BLaER1 treated with 17β-estradiol and CSF1 and Interleukin-3, amounts not matched to agents 10 nM and 100 nM (cell line): ENCODE results near the gene SMG6.

Source experiments
- H3K27ac ChIP-seq, 11 experiments: shearing (Covaris generic); formaldehyde crosslinking; 2 replicates each; pipeline ENCODE4 v1.8.1; 2022
- H3K27me3 ChIP-seq, 11 experiments: shearing (Covaris generic); formaldehyde crosslinking; 2 replicates each; pipeline ENCODE4 v1.8.1; 2022
- H3K36me3 ChIP-seq, 11 experiments: shearing (Covaris generic); formaldehyde crosslinking; 2 replicates each; pipeline ENCODE4 v1.8.1; 2022
- H3K4me1 ChIP-seq, 10 experiments: shearing (Covaris generic); formaldehyde crosslinking; 2 replicates each; pipeline ENCODE4 v1.8.1; 2022
- H3K4me2 ChIP-seq, 11 experiments: shearing (Covaris generic); formaldehyde crosslinking; 2 replicates each; pipeline ENCODE4 v1.8.1; 2022
- H3K4me3 ChIP-seq, 10 experiments: shearing (Covaris generic); formaldehyde crosslinking; 2 replicates each; pipeline ENCODE4 v1.8.1; 2022
- H3K9ac ChIP-seq, 11 experiments: shearing (Covaris generic); formaldehyde crosslinking; 2 replicates each; pipeline ENCODE4 v1.8.1; 2022
- H3K9me3 ChIP-seq, 11 experiments: shearing (Covaris generic); formaldehyde crosslinking; replicated peaks in 1 of 11; 2 replicates each; pipeline ENCODE4 v1.8.1; 2022
- H4K20me1 ChIP-seq, 11 experiments: shearing (Covaris generic); formaldehyde crosslinking; 2 replicates each; pipeline ENCODE4 v1.8.1; 2022
- Cebpa-rat ChIP-seq, 11 experiments: shearing (Covaris generic); IDR thresholded peaks; 2 replicates each; pipeline ENCODE4 v1.8.1; 2022

SMG6 gene

DNA sequence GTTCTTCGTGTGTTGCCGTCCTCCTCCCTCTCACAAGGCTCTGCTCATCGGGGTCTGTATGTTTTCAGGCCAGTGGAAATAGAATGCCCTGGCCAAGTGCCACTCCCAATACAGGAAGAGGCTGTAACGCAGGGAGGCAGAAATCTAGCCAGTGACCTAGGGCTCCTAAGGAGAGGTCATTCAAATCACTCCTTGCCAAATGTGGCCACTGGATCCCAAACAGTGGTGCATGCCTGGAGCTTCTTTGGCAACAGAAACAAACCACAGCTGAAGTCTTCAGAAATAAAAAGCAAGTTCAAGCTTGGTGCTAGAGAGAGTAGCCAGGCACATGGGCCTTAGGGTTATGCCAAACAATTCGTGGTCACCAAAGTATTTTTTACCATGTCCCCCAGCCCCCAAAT, 66.1 kb downstream of the SMG6 start:
- TF ChIP-seq Cebpa-rat (IDR thresholded peaks at IDR 0.05): no peak
- Histone ChIP-seq H3K4me3 (no peak overlapping the region), H3K4me2 (no peak overlapping the region), H3K27me3 (no peaks in the 10 kb centered on the region), H3K9ac (0 out of 22 replicates have a peak overlapping the region, but pooled peaks of 1 of the 11 experiments have one; percentile 38), H3K27ac (no peak overlapping the region), H4K20me1 (peaks cover 8 to 44% (median 19%) of the 10 kb centered on the region in 11 experiments; a peak in 18 of 22 replicates), H3K4me1 (peaks cover 3 to 16% (median 6%) of the 10 kb centered on the region in 10 experiments; a peak in 11 of 20 replicates), H3K9me3 (no peaks in the 10 kb centered on the region), H3K36me3 (peaks cover 68 to 98% (median 77%) of the 10 kb centered on the region in 11 experiments)

DNA sequence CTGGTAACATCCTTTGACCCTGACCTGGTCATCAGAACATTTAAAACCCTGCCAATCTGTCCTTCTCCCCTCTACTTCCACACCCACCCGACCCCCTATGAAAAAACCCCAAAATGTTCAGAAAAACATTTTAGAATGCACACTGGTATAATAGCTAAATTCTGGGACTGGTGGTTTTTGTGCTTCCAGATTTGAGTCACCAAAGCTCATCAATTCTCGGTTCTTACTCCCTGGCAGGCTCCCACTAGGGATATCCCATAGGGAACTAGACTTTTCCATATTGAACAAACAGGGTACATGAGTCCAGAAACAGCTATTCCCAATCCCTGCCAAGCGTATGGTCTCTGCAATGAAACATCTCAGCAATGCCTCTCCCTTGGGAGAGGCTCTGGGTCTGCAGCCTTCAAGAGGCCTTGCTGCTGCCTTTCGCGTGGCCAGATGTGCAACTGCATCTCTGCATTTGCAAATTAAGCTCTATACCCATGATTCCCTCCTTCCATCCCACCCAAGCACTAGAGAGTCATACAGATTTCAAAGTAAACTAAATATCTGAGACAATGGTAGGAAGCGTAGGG, 67.7 kb downstream of the SMG6 start:
- no peak overlapping the region for H3K4me3 ChIP-seq
- H3K27ac ChIP-seq: no peak overlapping the region
- no peaks in the 10 kb centered on the region for H3K27me3 ChIP-seq
- H3K9me3 ChIP-seq: no peaks in the 10 kb centered on the region
- H3K4me2 ChIP-seq: no peak overlapping the region
- peaks cover 3 to 22% (median 8%) of the 10 kb centered on the region in 10 experiments; a peak in 12 of 20 replicates for H3K4me1 ChIP-seq
- H3K9ac ChIP-seq: no peak overlapping the region
- peaks cover 60 to 89% (median 74%) of the 10 kb centered on the region in 11 experiments for H3K36me3 ChIP-seq
- TF ChIP-seq Cebpa-rat (IDR thresholded peaks at IDR 0.05): no peak
- peaks cover 11 to 59% (median 32%) of the 10 kb centered on the region in 11 experiments; a peak in 18 of 22 replicates for H4K20me1 ChIP-seq

DNA sequence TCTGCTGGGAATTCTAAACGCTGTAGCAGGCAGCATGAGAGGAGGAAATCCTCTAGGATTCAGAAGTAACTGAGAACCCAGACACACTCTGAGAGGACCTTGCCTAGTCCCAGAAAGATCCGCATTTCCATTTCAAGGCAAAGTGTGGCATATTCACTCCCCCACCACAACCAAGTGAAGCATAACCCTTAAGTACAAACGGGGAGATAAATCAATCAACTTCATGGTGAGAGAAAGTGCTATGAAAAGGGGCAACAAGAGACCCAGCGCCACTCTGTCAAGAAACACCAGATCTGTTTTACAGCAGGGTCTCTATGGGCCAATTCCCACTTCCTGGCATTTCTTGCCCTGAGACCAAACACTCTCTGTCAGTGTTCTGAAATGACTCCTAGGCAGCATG, 68.3 kb downstream of the SMG6 start:
- no peaks in the 10 kb centered on the region for H3K27me3 ChIP-seq
- no peak overlapping the region for H3K4me3 ChIP-seq
- no peak overlapping the region for H3K9ac ChIP-seq
- peaks cover 17 to 59% (median 36%) of the 10 kb centered on the region in 11 experiments; a peak in 18 of 22 replicates for H4K20me1 ChIP-seq
- peaks cover 0 to 22% (median 13%) of the 10 kb centered on the region in 10 experiments; a peak in 12 of 20 replicates for H3K4me1 ChIP-seq
- no peaks in the 10 kb centered on the region for H3K9me3 ChIP-seq
- no peak overlapping the region for H3K27ac ChIP-seq
- no peak overlapping the region for H3K4me2 ChIP-seq
- no peak for TF ChIP-seq Cebpa-rat (IDR thresholded peaks at IDR 0.05)
- H3K36me3 ChIP-seq: peaks cover 57 to 89% (median 73%) of the 10 kb centered on the region in 11 experiments

DNA sequence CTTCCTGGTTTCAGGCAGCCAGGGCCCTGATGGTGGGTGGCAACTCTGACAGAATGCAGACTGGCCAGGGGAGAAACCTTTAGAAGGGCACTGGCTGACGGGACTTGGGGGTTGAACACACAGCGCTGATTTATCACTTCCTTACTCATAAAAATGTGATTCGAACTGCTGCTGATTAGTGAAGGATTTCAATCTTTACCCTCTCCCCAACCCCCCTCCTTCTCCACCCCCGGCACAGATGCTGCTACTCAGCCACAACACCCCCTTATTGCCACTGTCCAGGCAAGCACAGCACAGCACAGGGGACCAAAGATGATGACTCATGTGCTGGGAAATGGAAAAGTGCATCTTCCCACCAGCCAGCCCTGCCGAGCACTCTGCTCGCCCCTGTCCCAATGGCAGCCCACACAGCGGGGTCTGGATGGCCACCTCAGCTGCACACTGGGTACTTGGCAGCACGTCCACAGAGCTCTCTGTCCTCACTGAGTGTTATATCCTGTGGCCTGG, 70.1 kb downstream of the SMG6 start:
- H3K27me3 ChIP-seq: no peaks in the 10 kb centered on the region
- no peaks in the 10 kb centered on the region for H3K9me3 ChIP-seq
- peaks cover 0 to 18% (median 4%) of the 10 kb centered on the region in 10 experiments; a peak in 8 of 20 replicates for H3K4me1 ChIP-seq
- no peak overlapping the region; a peak in 1 of 22 replicates for H3K4me2 ChIP-seq
- peak overlapping the region in 1 of 11 experiments; percentile 30; a peak in 1 of 22 replicates for H3K27ac ChIP-seq
- peaks cover 18 to 57% (median 34%) of the 10 kb centered on the region in 11 experiments; a peak in 17 of 22 replicates for H4K20me1 ChIP-seq
- peaks cover 55 to 87% (median 73%) of the 10 kb centered on the region in 11 experiments for H3K36me3 ChIP-seq
- no peak for TF ChIP-seq Cebpa-rat (IDR thresholded peaks at IDR 0.05)
- no peak overlapping the region for H3K9ac ChIP-seq
- no peak overlapping the region for H3K4me3 ChIP-seq

DNA sequence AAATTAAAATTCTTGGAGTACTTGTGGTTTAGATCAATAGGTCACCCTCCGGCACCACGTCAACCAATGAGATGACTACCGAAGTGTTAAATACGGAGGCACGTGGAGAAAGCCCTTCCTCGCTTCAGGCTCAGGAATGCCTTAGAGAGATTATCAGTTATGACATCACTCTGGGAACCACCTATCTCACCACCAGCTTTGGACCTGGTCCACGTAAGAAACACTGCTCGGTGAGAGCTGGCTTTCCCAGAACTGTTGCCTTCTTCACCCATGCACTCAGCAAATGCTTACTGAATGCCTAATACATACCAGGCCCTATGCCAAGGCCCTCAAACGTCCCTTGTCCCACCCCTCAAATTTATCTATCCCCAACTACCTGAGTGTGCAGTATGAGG, 71.3 kb downstream of the SMG6 start:
- Histone ChIP-seq H3K4me1 (peaks cover 0 to 18% (median 4%) of the 10 kb centered on the region in 10 experiments; a peak in 7 of 20 replicates), H3K4me3 (no peak overlapping the region), H3K27ac (no peak overlapping the region), H3K9me3 (no peaks in the 10 kb centered on the region), H3K36me3 (peaks cover 50 to 85% (median 73%) of the 10 kb centered on the region in 11 experiments), H3K9ac (no peak overlapping the region), H3K4me2 (no peak overlapping the region), H3K27me3 (no peaks in the 10 kb centered on the region), H4K20me1 (peaks cover 14 to 53% (median 33%) of the 10 kb centered on the region in 11 experiments; a peak in 17 of 22 replicates)
- no peak for TF ChIP-seq Cebpa-rat (IDR thresholded peaks at IDR 0.05)

DNA sequence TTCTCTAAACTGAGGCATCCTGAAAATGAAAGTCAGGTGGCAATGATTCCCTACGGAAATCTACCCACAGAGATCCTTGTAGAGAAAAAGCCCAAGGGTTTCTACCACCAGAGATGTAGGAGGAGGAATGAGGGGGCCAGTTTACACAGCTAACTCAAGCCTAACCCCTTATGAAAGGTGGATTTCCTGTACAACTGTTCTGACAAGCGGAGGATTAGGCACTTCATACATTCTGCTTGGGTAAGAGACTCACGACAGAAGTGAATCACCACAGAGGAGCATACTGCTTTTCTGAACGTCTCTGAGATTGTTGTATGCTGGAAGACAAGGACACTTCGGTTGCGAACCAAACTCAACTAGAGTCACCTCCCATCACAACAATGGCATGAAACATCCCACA, 72.7 kb downstream of the SMG6 start:
- Histone ChIP-seq H4K20me1 (peaks cover 14 to 55% (median 33%) of the 10 kb centered on the region in 11 experiments; a peak in 17 of 22 replicates), H3K27ac (no peak overlapping the region), H3K9me3 (no peaks in the 10 kb centered on the region), H3K36me3 (peaks cover 59 to 86% (median 76%) of the 10 kb centered on the region in 11 experiments), H3K4me2 (no peak overlapping the region), H3K4me3 (no peak overlapping the region), H3K9ac (no peak overlapping the region), H3K27me3 (no peaks in the 10 kb centered on the region), H3K4me1 (peaks cover 0 to 18% (median 4%) of the 10 kb centered on the region in 10 experiments; a peak in 7 of 20 replicates)
- no peak for TF ChIP-seq Cebpa-rat (IDR thresholded peaks at IDR 0.05)

DNA sequence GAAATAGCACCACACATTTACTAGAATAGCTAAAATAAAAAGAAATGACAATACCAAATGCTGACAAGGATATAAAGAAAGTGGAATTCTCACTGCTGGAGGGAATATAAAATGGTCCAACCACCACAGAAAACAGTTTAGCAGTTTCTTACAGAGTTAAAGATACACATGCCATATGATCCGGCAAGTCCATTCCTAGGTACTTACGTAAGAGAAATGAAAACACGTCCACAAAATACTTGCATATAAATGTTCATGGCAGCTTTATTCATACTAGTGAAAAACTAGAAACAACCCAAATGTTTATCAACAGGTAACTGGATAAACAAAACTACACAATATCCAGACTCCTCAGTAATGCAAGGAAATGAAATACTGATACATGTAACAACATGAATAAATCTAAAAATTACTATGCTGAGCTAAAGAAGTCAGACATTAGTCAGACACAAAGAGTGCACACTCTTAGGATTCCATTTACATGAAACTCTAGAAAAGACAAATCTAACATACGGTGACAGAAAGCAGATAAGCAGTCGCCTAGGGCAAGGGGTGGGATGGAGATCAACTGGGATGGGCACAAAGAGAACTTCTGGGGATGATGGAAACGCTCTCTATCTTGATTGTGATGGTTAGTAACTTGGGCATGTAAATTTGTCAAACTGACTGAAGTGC, 76.4 kb downstream of the SMG6 start:
- no peak for TF ChIP-seq Cebpa-rat (IDR thresholded peaks at IDR 0.05)
- peaks cover 11 to 24% (median 16%) of the 10 kb centered on the region in 10 experiments; a peak in 19 of 20 replicates for H3K4me1 ChIP-seq
- H3K4me2 ChIP-seq: no peak overlapping the region
- H4K20me1 ChIP-seq: peaks cover 3 to 57% (median 25%) of the 10 kb centered on the region in 11 experiments; a peak in 17 of 22 replicates
- no peak overlapping the region for H3K9ac ChIP-seq
- peaks cover 36 to 72% (median 52%) of the 10 kb centered on the region in 11 experiments; a peak in 21 of 22 replicates for H3K36me3 ChIP-seq
- no peaks in the 10 kb centered on the region for H3K9me3 ChIP-seq
- no peak overlapping the region for H3K27ac ChIP-seq
- H3K4me3 ChIP-seq: no peak overlapping the region
- no peaks in the 10 kb centered on the region for H3K27me3 ChIP-seq

DNA sequence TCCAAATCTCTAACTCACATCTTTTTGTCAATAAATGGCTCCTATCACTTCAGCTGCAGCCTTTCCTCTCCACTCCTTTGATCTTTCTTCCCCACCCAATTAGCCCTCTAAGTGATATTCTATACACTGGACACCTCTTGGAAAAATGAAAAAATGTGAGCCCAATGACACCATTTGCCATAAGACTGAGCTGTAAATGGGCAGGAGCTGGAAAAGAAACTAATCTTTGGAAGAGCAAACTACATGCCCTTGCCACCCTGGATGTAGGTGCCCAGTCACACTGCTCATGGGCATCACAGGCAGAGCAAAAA, 80.0 kb downstream of the SMG6 start:
- no peak for TF ChIP-seq Cebpa-rat (IDR thresholded peaks at IDR 0.05)
- no peaks in the 10 kb centered on the region for H3K27me3 ChIP-seq
- H3K4me2 ChIP-seq: peak overlapping the region in 7 of 11 experiments; percentile 45 to 67 (median 58); a peak in 12 of 22 replicates
- no peak overlapping the region for H3K9ac ChIP-seq
- H3K4me3 ChIP-seq: no peak overlapping the region
- H3K4me1 ChIP-seq: peaks cover 18 to 39% (median 27%) of the 10 kb centered on the region in 10 experiments; a peak in 19 of 20 replicates
- H3K9me3 ChIP-seq: peaks cover 0 to 12% (median 11%) of the 10 kb centered on the region in 11 experiments; a peak in 18 of 22 replicates
- no peak overlapping the region for H3K27ac ChIP-seq
- peaks cover 39 to 84% (median 52%) of the 10 kb centered on the region in 11 experiments for H3K36me3 ChIP-seq
- H4K20me1 ChIP-seq: peaks cover 0 to 24% (median 10%) of the 10 kb centered on the region in 11 experiments; a peak in 10 of 22 replicates
